KMS-11 (cell line): ENCODE results near the gene ZSWIM6.

Experiments used
- H2AFZ ChIP-seq: fragments of 200-600 bp; sonication (generic); 2 replicates; pipeline ENCODE4 v1.6.1; 2016; ENCODE audit warnings: antibody characterized with exemption, mixed run types, low read depth
- H3K27ac ChIP-seq: fragments of 200-600 bp; sonication (generic); 2 replicates; pipeline ENCODE4 v1.6.1; 2016; ENCODE audit warnings: mild to moderate bottlenecking, mixed run types
- H3K27me3 ChIP-seq: fragments of 200-600 bp; sonication (generic); 2 replicates; pipeline ENCODE4 v1.6.1; 2017; ENCODE audit warnings: mild to moderate bottlenecking, low read depth, mixed run types, moderate library complexity; ENCODE audit not compliant: insufficient read depth
- H3K36me3 ChIP-seq: fragments of 200-600 bp; sonication (generic); 2 replicates; pipeline ENCODE4 v1.6.1; 2017; ENCODE audit warnings: mild to moderate bottlenecking, mixed run types; ENCODE audit not compliant: insufficient read depth
- H3K4me1 ChIP-seq: fragments of 200-600 bp; sonication (generic); 2 replicates; pipeline ENCODE4 v1.6.1; 2016; ENCODE audit warnings: mild to moderate bottlenecking, low read depth, mixed run types; ENCODE audit not compliant: poor library complexity, severe bottlenecking
- H3K4me2 ChIP-seq: fragments of 200-600 bp; sonication (generic); 2 replicates; pipeline ENCODE4 v1.7.0; 2016; ENCODE audit warnings: mild to moderate bottlenecking, mixed run types
- H3K4me3 ChIP-seq: fragments of 200-600 bp; sonication (generic); IDR thresholded peaks from 2 replicates; pipeline ENCODE4 v1.6.1; 2017; ENCODE audit warnings: low read depth, low read length, mixed read lengths; ENCODE audit not compliant: insufficient read depth
- H3K79me2 ChIP-seq: fragments of 200-600 bp; sonication (generic); 2 replicates; pipeline ENCODE4 v1.6.1; 2016; ENCODE audit warnings: low read depth, mixed run types; ENCODE audit not compliant: insufficient read depth
- H3K9ac ChIP-seq: fragments of 200-600 bp; sonication (generic); 2 replicates; pipeline ENCODE4 v1.6.1; 2016; ENCODE audit warnings: mild to moderate bottlenecking, mixed run types
- H4K20me1 ChIP-seq: fragments of 200-600 bp; sonication (generic); 2 replicates; pipeline ENCODE4 v1.6.1; 2016; ENCODE audit warnings: mild to moderate bottlenecking, mixed run types; ENCODE audit not compliant: insufficient read depth
- TF ChIP-seq, protein P1 (sequence below): fragments of 200-600 bp; sonication (generic); conservative IDR thresholded peaks from 2 replicates; pipeline ENCODE4 v1.6.1; 2017; ENCODE audit warnings: low read depth, mild to moderate bottlenecking, antibody characterized with exemption, low read length, moderate library complexity, mixed read lengths

The ZSWIM6 gene

DNA sequence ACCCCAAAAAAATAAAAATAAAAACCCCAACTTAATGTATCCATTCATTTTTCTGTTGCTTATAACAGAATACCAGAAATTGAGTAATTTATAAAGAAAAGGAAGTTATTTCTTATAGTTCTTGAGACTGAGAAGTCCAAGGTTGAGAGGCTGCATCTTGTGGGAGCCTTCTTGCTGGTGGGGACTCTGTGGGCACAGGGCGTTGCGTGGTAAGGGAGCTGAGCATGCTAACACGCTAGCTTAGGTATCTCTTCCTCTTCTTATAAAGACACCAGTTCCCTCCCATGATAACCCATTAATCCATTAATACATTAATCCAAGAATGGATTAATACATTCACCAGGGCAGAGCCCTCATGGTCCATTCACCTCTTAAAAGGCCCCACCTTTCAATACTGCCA, 150.9 kb downstream of the ZSWIM6 start:
- Histone ChIP-seq H3K27ac (no peak overlapping the region), H3K4me3 (no peak overlapping the region), H3K79me2 (no peaks in the 10 kb centered on the region), H3K4me2 (no peak overlapping the region), H4K20me1 (no peaks in the 10 kb centered on the region), H3K9ac (no peak overlapping the region), H3K4me1 (no peaks in the 10 kb centered on the region), H3K27me3 (no peaks in the 10 kb centered on the region), H3K36me3 (no peaks in the 10 kb centered on the region), H2AFZ (no peak overlapping the region)
- TF ChIP-seq, protein P1, sequence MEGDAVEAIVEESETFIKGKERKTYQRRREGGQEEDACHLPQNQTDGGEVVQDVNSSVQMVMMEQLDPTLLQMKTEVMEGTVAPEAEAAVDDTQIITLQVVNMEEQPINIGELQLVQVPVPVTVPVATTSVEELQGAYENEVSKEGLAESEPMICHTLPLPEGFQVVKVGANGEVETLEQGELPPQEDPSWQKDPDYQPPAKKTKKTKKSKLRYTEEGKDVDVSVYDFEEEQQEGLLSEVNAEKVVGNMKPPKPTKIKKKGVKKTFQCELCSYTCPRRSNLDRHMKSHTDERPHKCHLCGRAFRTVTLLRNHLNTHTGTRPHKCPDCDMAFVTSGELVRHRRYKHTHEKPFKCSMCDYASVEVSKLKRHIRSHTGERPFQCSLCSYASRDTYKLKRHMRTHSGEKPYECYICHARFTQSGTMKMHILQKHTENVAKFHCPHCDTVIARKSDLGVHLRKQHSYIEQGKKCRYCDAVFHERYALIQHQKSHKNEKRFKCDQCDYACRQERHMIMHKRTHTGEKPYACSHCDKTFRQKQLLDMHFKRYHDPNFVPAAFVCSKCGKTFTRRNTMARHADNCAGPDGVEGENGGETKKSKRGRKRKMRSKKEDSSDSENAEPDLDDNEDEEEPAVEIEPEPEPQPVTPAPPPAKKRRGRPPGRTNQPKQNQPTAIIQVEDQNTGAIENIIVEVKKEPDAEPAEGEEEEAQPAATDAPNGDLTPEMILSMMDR: no peak

DNA sequence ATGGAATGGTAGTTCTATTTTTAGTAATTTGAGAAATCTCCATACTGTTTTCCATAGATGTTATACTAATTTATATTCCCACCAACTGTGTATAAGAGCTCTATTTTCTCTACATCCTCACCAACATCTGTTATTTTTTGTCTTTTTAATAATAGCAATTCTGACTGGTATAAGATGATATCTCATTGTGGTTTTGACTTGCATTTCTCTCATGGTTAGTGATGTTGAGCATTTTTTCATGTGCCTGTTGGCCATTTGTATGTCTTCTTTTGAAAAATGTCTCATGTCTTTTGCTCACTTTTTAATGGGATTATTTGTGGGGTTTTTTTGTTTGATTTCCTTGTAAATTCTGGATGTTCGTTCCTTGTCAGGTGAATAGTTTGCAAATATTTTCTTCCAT, 154.4 kb downstream of the ZSWIM6 start:
- TF ChIP-seq, protein P1: no peak
- Histone ChIP-seq H3K36me3 (no peaks in the 10 kb centered on the region), H3K79me2 (no peaks in the 10 kb centered on the region), H3K4me2 (no peak overlapping the region), H2AFZ (no peak overlapping the region), H3K9ac (no peak overlapping the region), H4K20me1 (no peaks in the 10 kb centered on the region), H3K27ac (no peak overlapping the region), H3K27me3 (no peaks in the 10 kb centered on the region), H3K4me1 (no peaks in the 10 kb centered on the region), H3K4me3 (no peak overlapping the region)

DNA sequence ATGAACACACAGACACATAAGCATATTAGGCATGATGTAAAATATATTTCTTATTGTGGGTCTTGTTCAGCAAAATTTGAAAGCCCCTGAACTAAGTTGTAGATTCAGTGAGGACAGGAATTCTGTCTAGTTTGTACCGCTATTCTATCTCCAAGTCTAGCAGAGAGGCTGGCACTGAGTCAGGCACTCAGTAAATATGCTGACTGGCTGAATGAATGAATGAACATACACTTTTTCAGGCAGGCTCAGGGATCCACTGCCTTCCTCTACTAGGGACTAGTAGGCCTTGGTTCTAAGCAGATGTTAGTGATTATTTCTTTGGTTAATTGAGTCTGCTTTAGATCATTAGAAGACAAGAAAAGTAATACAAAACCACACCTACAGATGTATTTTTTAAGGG, 157.5 kb downstream of the ZSWIM6 start:
- no peaks in the 10 kb centered on the region for H4K20me1 ChIP-seq
- no peaks in the 10 kb centered on the region for H3K4me1 ChIP-seq
- TF ChIP-seq, protein P1: no peak
- H3K27ac ChIP-seq: no peak overlapping the region
- no peak overlapping the region for H2AFZ ChIP-seq
- H3K36me3 ChIP-seq: no peaks in the 10 kb centered on the region
- H3K79me2 ChIP-seq: no peaks in the 10 kb centered on the region
- no peaks in the 10 kb centered on the region for H3K27me3 ChIP-seq
- no peak overlapping the region for H3K9ac ChIP-seq
- H3K4me3 ChIP-seq: no peak overlapping the region
- H3K4me2 ChIP-seq: no peak overlapping the region

DNA sequence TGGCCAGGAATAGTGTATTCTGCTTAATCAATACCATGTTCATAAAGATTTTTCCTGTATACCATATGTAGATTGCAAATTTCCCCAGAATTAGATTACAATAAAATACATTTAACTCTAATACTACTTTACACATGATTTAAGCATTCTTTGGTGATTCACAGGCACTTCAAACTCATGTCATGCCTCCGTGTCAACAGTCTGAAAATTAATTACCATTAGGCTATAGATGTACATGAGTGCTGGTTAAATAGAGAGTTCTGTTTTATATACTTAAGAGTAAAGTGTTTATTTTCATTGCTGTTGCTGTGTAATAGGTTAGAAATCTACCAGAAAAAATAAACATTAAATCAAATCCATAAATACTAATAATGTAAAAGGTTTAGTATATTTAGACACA, 159.8 kb downstream of the ZSWIM6 start:
- Histone ChIP-seq H3K4me3 (no peak overlapping the region), H3K4me1 (no peaks in the 10 kb centered on the region), H3K79me2 (no peaks in the 10 kb centered on the region), H3K4me2 (no peak overlapping the region), H3K27me3 (no peaks in the 10 kb centered on the region), H3K9ac (no peak overlapping the region), H3K36me3 (no peaks in the 10 kb centered on the region), H2AFZ (no peak overlapping the region), H3K27ac (no peak overlapping the region), H4K20me1 (no peaks in the 10 kb centered on the region)
- TF ChIP-seq, protein P1: no peak
